ENCODE results near the gene VAV1. TPM values are rescaled to one million over a fixed set of nuclear protein-coding genes. Genes with fewer than 3 reads are reported as not detected.
"Not testable (repeated sequence)": the region's sequence is repeated elsewhere in the genome, so short reads cannot be mapped to it uniquely, and the experiment has no call there.

Gene VAV1
- total and polyA plus RNA-seq, 2 experiments from 2014 or later = 0.82 to 1.8 TPM

DNA sequence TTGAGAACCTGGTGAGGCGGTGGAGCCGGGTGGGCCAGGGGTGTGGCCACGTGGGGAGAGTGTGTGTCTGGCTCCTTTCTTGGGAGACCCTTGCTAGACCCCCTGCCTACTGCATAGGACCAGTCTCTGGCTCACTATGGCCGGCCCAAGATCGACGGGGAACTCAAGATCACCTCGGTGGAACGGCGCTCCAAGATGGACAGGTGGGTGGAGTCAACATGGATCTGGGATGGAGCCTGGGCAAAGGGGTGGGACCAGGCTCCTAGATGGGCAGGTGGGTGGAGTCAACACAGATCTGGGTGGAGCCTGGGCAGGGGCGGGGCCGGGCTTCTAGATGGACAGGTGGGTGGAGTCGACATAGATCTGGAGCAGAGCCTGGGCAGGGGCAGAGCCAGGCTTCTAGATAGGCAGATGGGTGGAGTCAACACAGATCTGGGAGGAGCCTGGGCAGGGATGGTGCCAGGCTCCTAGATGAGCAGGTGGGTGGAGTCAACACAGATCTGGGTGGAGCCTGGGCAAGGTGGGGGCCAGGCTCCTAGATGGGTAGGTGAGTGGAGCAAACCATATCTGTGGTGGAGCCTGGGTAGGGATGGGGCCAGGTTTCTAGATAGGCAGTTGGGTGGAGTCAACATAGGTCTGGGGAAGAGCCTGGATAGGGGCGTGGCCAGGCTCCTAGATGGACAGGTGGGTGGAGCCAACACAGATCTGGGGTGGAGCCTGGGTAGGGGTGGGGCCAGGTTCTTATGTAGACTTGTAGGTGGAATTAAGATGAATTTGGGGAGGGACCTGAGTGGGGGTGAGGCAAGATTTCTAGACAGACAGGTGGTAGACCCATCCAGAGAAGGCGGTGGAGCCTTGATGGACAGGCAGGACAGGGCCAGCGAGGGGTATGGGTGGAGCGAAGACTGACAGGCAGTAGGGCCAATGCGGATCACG, 56.5 kb downstream of the VAV1 start:
- Histone ChIP-seq H3K27ac (ENCODE audit: low read depth) (no peak overlapping the region), H3K4me3 (no peak overlapping the region), H4K20me1 (replicated peaks; ENCODE audit: insufficient read depth) (no peaks in the 10 kb centered on the region), H3K79me2 (replicated peaks; ENCODE audit: insufficient read depth) (no peaks in the 10 kb centered on the region), H3K27me3 (ENCODE audit: insufficient read depth) (no peaks in the 10 kb centered on the region), H3K4me2 (no peak overlapping the region), H3F3A (replicated peaks; ENCODE audit: low read depth) (no peaks in the 10 kb centered on the region), H3K4me1 (ENCODE audit: insufficient read depth) (no peaks in the 10 kb centered on the region), H2AFZ (no peak overlapping the region), H3K9me2 (ENCODE audit: insufficient read depth) (no peaks in the 10 kb centered on the region), H3K36me3 (ENCODE audit: insufficient read depth) (no peaks in the 10 kb centered on the region)
- no peak overlapping the region for H3K27ac Mint-ChIP-seq
- DNase-seq (ENCODE audit: low spot score) = peak; percentile 83
- peaks cover 98% of the 10 kb centered on the region for H3K9me3 Mint-ChIP-seq
- no peak for TF ChIP-seq ZNF331 (CRISPR knock-in tag; IDR thresholded peaks at IDR 0.05; ENCODE audit: low read depth)
- TF ChIP-seq EZH2 (IDR thresholded peaks at IDR 0.05; ENCODE audit: low read depth, unreplicated experiment) = no peak
- no peak for TF ChIP-seq STAT1 (IDR thresholded peaks at IDR 0.05; ENCODE audit: unreplicated experiment)
- TF ChIP-seq, protein P1, sequence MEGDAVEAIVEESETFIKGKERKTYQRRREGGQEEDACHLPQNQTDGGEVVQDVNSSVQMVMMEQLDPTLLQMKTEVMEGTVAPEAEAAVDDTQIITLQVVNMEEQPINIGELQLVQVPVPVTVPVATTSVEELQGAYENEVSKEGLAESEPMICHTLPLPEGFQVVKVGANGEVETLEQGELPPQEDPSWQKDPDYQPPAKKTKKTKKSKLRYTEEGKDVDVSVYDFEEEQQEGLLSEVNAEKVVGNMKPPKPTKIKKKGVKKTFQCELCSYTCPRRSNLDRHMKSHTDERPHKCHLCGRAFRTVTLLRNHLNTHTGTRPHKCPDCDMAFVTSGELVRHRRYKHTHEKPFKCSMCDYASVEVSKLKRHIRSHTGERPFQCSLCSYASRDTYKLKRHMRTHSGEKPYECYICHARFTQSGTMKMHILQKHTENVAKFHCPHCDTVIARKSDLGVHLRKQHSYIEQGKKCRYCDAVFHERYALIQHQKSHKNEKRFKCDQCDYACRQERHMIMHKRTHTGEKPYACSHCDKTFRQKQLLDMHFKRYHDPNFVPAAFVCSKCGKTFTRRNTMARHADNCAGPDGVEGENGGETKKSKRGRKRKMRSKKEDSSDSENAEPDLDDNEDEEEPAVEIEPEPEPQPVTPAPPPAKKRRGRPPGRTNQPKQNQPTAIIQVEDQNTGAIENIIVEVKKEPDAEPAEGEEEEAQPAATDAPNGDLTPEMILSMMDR (conservative IDR thresholded peaks at IDR 0.05; ENCODE audit: low read depth in 2 of 2) = no peak
- TF ChIP-seq POLR2AphosphoS5 (IDR thresholded peaks at IDR 0.05; ENCODE audit: low read depth) = no peak
- no peak for TF ChIP-seq NANOG (IDR thresholded peaks at IDR 0.05; ENCODE audit: borderline replicate concordance)
- TF ChIP-seq, protein P2, sequence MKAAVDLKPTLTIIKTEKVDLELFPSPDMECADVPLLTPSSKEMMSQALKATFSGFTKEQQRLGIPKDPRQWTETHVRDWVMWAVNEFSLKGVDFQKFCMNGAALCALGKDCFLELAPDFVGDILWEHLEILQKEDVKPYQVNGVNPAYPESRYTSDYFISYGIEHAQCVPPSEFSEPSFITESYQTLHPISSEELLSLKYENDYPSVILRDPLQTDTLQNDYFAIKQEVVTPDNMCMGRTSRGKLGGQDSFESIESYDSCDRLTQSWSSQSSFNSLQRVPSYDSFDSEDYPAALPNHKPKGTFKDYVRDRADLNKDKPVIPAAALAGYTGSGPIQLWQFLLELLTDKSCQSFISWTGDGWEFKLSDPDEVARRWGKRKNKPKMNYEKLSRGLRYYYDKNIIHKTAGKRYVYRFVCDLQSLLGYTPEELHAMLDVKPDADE (IDR thresholded peaks at IDR 0.05) = no peak
- TF ChIP-seq EZH2phosphoT487 (IDR thresholded peaks at IDR 0.05; ENCODE audit: unreplicated experiment) = no peak
- TF ChIP-seq CREB1 (CRISPR knock-in tag; IDR thresholded peaks at IDR 0.05; ENCODE audit: low read depth) = no peak
- no peak for TF ChIP-seq JUNB (IDR thresholded peaks at IDR 0.05; ENCODE audit: unreplicated experiment)
- TF ChIP-seq ZNF114 (CRISPR knock-in tag; IDR thresholded peaks at IDR 0.05) = no peak
- H3K36me3 Mint-ChIP-seq (ENCODE audit: low read depth) = peaks cover 51% of the 10 kb centered on the region
- no peaks in the 10 kb centered on the region for H3K4me1 Mint-ChIP-seq
- ATAC-seq = no peak
- peaks cover 13% of the 10 kb centered on the region for H3K27me3 Mint-ChIP-seq (ENCODE audit: insufficient read depth, low read depth, poor library complexity)
- no peak overlapping the region; the same call in 2 of the 3 replicates for H3K4me3 Mint-ChIP-seq

- not testable (repeated sequence) for H4K20me1 ChIP-seq (replicated peaks; ENCODE audit: insufficient read depth); H3K4me3 ChIP-seq; H3K4me2 ChIP-seq; H3K27ac ChIP-seq (ENCODE audit: low read depth); H3K79me2 ChIP-seq (replicated peaks; ENCODE audit: insufficient read depth); H3F3A ChIP-seq (replicated peaks; ENCODE audit: low read depth); H2AFZ ChIP-seq; H3K4me1 Mint-ChIP-seq; H3K4me1 ChIP-seq (ENCODE audit: insufficient read depth); H3K27me3 ChIP-seq (ENCODE audit: insufficient read depth); H3K27ac Mint-ChIP-seq; H3K4me3 Mint-ChIP-seq; H3K9me2 ChIP-seq (ENCODE audit: insufficient read depth); DNase-seq (ENCODE audit: low spot score); H3K36me3 ChIP-seq (ENCODE audit: insufficient read depth); ATAC-seq
- Mint-ChIP-seq H3K27me3 (ENCODE audit: insufficient read depth, low read depth, poor library complexity) (peaks cover 11% of the 10 kb centered on the region), H3K36me3 (ENCODE audit: low read depth) (peaks cover 44% of the 10 kb centered on the region), H3K9me3 (peaks cover 92% of the 10 kb centered on the region)
Observed at GRCh38 chr19:6829829-6830228, 57.3 kb downstream of the VAV1 start.

- Mint-ChIP-seq H3K27me3 (ENCODE audit: insufficient read depth, low read depth, poor library complexity) (peaks cover 11% of the 10 kb centered on the region), H3K36me3 (ENCODE audit: low read depth) (peaks cover 36% of the 10 kb centered on the region), H3K9me3 (peaks cover 89% of the 10 kb centered on the region)
- not testable (repeated sequence) for H3F3A ChIP-seq (replicated peaks; ENCODE audit: low read depth); H3K4me3 Mint-ChIP-seq; H3K36me3 ChIP-seq (ENCODE audit: insufficient read depth); H3K27ac Mint-ChIP-seq; H3K79me2 ChIP-seq (replicated peaks; ENCODE audit: insufficient read depth); H3K27ac ChIP-seq (ENCODE audit: low read depth); ATAC-seq; H2AFZ ChIP-seq; DNase-seq (ENCODE audit: low spot score); H4K20me1 ChIP-seq (replicated peaks; ENCODE audit: insufficient read depth); H3K4me1 Mint-ChIP-seq; H3K9me2 ChIP-seq (ENCODE audit: insufficient read depth); H3K4me1 ChIP-seq (ENCODE audit: insufficient read depth); H3K4me3 ChIP-seq; H3K27me3 ChIP-seq (ENCODE audit: insufficient read depth); H3K4me2 ChIP-seq
Observed at GRCh38 chr19:6831084-6831483, 58.6 kb downstream of the VAV1 start.

Measured in GM23338 (cell line).